Measurements from ENCODE around the gene SLC19A1. TPM values are rescaled to one million over a fixed set of nuclear protein-coding genes. Genes with fewer than 3 reads are reported as not detected.

SLC19A1 gene
- total and polyA plus RNA-seq, 10 donors, result 7.5 to 52.8 (median 32.4) TPM

DNA sequence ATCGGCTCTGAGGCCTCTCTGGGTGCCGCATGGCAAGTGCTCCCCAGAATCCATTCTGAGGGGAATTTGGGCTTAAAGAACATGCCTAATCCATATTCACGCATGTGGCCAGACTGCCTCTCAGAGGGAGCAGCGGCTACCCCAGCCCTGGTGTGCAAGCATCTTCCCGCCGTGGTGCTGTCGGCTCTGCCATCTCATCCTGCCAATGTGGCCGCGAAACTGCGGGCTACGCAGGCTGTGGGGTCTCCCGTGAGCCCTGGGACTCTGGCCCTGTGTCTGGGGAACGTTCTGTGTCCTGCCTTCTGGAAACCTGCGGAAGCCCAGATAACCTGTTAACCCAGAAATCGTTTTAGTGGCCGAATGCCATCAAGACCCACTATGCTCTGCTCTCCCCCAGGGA lies 60.7 kb downstream of the SLC19A1 start:
- H3K9me3 ChIP-seq, result no peaks in the 10 kb centered on the region
- WGBS, 5 donors, result 91 to 98% (median 95%) methylated on average over 12 to 16 of the region's 16 CpGs
- H3K36me3 ChIP-seq, result peaks cover 0 to 49% (median 0%) of the 10 kb centered on the region in 6 donors
- H3K27me3 ChIP-seq (replicated peaks in 1 of 7), result no peaks in the 10 kb centered on the region
- H3K4me3 ChIP-seq, result no peak overlapping the region
- DNase-seq, result no peak
- H3K27ac ChIP-seq, result peak overlapping the region in 2 of 8 donors; percentile 89 to 94
- TF ChIP-seq, protein P1, sequence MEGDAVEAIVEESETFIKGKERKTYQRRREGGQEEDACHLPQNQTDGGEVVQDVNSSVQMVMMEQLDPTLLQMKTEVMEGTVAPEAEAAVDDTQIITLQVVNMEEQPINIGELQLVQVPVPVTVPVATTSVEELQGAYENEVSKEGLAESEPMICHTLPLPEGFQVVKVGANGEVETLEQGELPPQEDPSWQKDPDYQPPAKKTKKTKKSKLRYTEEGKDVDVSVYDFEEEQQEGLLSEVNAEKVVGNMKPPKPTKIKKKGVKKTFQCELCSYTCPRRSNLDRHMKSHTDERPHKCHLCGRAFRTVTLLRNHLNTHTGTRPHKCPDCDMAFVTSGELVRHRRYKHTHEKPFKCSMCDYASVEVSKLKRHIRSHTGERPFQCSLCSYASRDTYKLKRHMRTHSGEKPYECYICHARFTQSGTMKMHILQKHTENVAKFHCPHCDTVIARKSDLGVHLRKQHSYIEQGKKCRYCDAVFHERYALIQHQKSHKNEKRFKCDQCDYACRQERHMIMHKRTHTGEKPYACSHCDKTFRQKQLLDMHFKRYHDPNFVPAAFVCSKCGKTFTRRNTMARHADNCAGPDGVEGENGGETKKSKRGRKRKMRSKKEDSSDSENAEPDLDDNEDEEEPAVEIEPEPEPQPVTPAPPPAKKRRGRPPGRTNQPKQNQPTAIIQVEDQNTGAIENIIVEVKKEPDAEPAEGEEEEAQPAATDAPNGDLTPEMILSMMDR (IDR thresholded peaks at IDR 0.05 in 8 of 11, conservative IDR thresholded peaks at IDR 0.05 in 3 of 11), result no peak
- TF ChIP-seq POLR2AphosphoS5 (IDR thresholded peaks at IDR 0.05) (no peak), POLR2A (IDR thresholded peaks at IDR 0.05) (no peak)
- H3K4me1 ChIP-seq, result peaks cover 11 to 73% (median 36%) of the 10 kb centered on the region in 6 donors
- intact Hi-C loops (cut with DNase I; ENCODE audit: low total_unique reads), result no loop called here

DNA sequence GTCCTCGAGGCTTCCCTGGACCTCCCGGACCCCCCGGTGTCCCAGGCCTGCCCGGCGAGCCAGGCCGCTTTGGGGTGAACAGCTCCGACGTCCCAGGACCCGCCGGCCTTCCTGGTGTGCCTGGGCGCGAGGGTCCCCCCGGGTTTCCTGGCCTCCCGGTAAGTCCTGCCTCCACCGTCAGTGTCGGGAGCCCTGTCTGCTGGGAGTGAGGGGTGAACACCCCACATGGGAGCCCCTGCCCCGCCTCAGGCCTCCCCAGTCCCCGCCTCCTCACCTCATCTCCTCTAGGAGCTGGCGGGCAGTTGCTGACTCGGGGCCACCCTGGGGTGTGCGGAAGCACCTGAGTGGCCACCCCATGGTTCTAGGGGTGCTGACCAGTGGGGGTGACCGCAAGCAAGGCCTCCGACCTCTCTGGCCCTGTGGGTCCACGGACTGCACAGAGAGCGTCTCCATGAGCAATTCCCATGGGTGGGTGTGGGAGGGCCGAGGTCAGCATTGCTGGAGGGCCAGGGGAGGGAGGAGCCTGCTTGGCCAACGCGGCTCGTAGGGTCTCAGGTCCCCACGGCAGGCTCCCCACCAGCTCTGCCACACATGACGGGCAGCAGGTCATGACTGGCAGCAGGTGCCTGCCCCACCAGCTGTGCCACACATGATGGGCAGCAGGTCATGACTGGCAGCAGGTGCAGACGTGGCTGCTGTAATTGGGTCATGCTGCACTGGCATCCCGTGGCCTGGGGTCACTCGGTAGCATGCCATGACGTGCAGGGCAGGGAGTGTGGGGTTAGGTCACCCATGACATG lies 61.3 kb downstream of the SLC19A1 start:
- intact Hi-C loops (cut with DNase I; ENCODE audit: low total_unique reads), result no loop called here
- 92 to 96% (median 94%) methylated on average over 21 to 35 of the region's 35 CpGs for WGBS, 5 donors
- Histone ChIP-seq H3K36me3 (peaks cover 0 to 54% (median under 1%) of the 10 kb centered on the region in 6 donors), H3K4me3 (no peak overlapping the region), H3K9me3 (no peaks in the 10 kb centered on the region), H3K27ac (peak overlapping the region in 2 of 8 donors; percentile 91 to 94), H3K4me1 (peaks cover 11 to 73% (median 36%) of the 10 kb centered on the region in 6 donors), H3K27me3 (replicated peaks in 1 of 7) (no peaks in the 10 kb centered on the region)
- DNase-seq, result no peak
- TF ChIP-seq, protein P1 (IDR thresholded peaks at IDR 0.05 in 8 of 11, conservative IDR thresholded peaks at IDR 0.05 in 3 of 11), result no peak
- peak in 1 of 3 donors; percentile 37 for TF ChIP-seq POLR2AphosphoS5 (IDR thresholded peaks at IDR 0.05)
- no peak for TF ChIP-seq POLR2A (IDR thresholded peaks at IDR 0.05)

- H3K27ac ChIP-seq, result peak overlapping the region in 6 of 8 donors; percentile 9 to 91 (median 91)
- WGBS, 5 donors, result 72 to 85% (median 81%) methylated on average over 23 to 37 of the region's 37 CpGs
- H3K4me3 ChIP-seq, result peak overlapping the region in 2 of 8 donors; percentile 26 to 64
- TF ChIP-seq, protein P1 (IDR thresholded peaks at IDR 0.05 in 8 of 11, conservative IDR thresholded peaks at IDR 0.05 in 3 of 11), result no peak
- TF ChIP-seq POLR2AphosphoS5 (IDR thresholded peaks at IDR 0.05) (peak in 1 of 3 donors; percentile 53), POLR2A (IDR thresholded peaks at IDR 0.05) (no peak)
- no peaks in the 10 kb centered on the region for H3K27me3 ChIP-seq (replicated peaks in 1 of 7)
- H3K36me3 ChIP-seq, result peaks cover 0 to 63% (median 8%) of the 10 kb centered on the region in 6 donors
- no peak for DNase-seq
- peaks cover 11 to 73% (median 36%) of the 10 kb centered on the region in 6 donors for H3K4me1 ChIP-seq
- intact Hi-C loops (cut with DNase I; ENCODE audit: low total_unique reads), result no loop called here
- H3K9me3 ChIP-seq, result no peaks in the 10 kb centered on the region
These were observed 62.3 kb downstream of the SLC19A1 start for GRCh38 chr21:45479691-45480675.
